Cardiac fibroblast (primary cell): ENCODE measurements around the gene LPO.

ENCODE experiments used
- DNase-seq, 2 donors: peaks; one replicate each; pipeline versions ENCODE4 v3.0.0 to v3.0.0-alpha.2; 2010; ENCODE audit warnings: low read depth in 2 of 2
- H3K4me3 ChIP-seq, 2 donors: replicated peaks in 1 of 2; 1 replicate in 1 of 2; 2 replicates in 1 of 2; pipeline ENCODE4 v1.5.1; 2011; ENCODE audit warnings: low read depth in 2 of 2, low read length in 2 of 2, mild to moderate bottlenecking in 2 of 2, moderate library complexity in 1 of 2
- TF ChIP-seq, protein P1 (sequence below): IDR thresholded peaks from one replicate; pipeline ENCODE4 v1.5.1; 2011; ENCODE audit warnings: low read depth, mild to moderate bottlenecking, low read length, inconsistent platforms

The LPO gene

DNA sequence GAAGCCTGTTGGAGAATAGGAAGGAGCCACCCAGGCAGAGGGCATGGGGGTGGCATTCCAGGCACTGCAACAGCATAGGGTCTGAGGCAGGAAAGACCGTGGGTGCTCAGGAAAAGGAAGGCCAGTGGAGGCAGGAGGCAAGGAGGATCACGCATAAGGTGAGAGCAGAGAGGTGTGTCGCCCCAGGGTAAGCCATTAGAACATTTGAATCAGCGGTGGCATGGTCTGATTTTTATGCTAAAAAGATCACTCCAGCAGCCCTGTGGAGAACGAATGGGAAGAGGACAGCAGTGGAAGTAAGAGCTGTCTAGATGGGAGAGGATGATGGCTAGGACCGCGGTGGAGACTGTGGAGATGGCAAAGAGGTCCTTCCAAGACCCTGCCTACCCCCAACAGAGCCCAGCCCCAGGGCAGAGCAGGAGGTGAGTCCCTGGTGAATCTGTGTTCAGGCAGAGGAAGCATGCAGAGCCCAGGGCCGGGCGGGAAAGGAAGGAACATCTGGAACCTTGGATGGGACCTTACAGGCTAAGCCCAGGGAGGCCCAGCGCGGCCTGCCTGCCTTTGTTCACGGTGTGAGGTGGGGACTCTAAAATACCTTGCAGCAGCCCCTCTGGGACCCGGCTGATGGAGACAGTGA is 7.8 kb downstream of the LPO start:
- no peak overlapping the region for H3K4me3 ChIP-seq
- DNase-seq = no peak
- TF ChIP-seq, protein P1, sequence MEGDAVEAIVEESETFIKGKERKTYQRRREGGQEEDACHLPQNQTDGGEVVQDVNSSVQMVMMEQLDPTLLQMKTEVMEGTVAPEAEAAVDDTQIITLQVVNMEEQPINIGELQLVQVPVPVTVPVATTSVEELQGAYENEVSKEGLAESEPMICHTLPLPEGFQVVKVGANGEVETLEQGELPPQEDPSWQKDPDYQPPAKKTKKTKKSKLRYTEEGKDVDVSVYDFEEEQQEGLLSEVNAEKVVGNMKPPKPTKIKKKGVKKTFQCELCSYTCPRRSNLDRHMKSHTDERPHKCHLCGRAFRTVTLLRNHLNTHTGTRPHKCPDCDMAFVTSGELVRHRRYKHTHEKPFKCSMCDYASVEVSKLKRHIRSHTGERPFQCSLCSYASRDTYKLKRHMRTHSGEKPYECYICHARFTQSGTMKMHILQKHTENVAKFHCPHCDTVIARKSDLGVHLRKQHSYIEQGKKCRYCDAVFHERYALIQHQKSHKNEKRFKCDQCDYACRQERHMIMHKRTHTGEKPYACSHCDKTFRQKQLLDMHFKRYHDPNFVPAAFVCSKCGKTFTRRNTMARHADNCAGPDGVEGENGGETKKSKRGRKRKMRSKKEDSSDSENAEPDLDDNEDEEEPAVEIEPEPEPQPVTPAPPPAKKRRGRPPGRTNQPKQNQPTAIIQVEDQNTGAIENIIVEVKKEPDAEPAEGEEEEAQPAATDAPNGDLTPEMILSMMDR = no peak

DNA sequence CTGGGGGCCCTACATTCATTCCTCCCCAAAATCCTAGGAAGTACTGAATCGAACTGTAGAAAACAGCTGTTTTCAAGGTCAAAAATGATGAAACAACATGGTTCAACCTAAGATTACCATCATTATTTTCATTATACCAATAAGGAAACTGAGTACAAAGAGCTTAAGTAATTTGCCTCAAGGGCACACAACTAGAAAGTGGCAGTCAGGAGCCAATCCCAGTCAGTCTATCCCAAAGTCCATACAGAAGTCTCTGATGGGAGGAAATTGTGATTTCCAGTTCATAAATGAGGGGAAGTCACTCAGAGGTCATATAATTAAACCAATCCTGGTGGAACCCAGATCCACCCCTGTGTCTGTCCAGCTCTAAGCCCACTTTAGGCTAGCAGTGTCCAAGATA is 8.4 kb downstream of the LPO start:
- H3K4me3 ChIP-seq = no peak overlapping the region
- no peak for DNase-seq
- TF ChIP-seq, protein P1 = no peak

DNA sequence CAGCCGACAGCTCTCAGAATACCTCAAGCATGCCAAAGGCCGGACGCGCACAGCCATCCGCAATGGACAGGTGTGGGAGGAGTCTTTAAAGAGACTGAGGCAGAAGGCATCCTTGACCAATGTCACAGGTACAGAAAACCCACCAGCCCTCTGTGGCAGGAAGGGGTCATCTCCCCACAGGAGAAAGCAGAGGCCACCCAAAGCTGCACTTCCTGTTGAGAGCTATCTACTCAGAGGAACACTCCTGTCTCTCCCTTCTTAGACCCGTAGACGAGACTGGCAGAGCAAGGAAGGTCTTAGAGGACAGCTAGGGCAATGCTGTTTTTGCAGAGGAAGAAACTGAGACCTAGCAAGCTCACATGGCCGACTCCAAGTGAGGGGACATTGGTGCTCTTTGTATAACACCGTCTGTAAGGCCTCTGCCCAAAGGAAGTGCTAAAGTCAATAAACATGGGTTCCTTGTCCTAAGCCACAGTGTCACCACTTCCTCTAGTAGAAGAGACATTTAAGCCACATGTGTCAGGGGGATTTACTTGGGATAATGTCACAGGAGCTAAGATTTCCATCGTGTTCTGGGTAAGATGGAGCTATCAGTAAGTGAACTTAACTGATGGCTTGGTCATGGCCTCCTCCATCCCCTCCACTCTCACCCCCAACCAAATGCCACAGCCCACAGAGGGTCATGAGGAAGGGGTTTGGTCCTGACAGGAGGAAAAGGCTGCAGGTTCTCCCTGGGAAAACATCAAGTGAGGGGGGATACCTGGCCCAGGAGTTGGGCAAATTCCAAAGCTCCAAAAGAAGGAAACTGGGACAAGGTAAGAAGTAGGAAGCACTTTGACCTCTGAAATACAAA is 9.4 kb downstream of the LPO start:
- no peak for DNase-seq
- H3K4me3 ChIP-seq = no peak overlapping the region
- TF ChIP-seq, protein P1 = no peak

DNA sequence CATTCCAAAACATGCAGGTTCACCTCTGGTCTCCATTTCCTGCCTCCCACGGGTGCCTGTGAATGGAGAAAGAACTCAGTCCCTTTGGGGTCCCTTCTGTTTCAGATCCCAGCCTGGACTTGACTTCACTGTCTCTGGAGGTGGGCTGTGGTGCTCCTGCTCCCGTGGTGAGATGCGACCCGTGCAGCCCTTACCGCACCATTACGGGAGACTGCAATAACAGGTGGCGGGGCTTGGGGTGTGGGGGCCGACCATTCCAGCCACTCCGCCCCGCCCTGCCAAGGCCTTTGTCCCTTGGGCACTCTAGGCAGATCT is 10.5 kb downstream of the LPO start:
- TF ChIP-seq, protein P1 = no peak
- H3K4me3 ChIP-seq = peak overlapping the region; percentile 37 to 53
- DNase-seq = no peak

DNA sequence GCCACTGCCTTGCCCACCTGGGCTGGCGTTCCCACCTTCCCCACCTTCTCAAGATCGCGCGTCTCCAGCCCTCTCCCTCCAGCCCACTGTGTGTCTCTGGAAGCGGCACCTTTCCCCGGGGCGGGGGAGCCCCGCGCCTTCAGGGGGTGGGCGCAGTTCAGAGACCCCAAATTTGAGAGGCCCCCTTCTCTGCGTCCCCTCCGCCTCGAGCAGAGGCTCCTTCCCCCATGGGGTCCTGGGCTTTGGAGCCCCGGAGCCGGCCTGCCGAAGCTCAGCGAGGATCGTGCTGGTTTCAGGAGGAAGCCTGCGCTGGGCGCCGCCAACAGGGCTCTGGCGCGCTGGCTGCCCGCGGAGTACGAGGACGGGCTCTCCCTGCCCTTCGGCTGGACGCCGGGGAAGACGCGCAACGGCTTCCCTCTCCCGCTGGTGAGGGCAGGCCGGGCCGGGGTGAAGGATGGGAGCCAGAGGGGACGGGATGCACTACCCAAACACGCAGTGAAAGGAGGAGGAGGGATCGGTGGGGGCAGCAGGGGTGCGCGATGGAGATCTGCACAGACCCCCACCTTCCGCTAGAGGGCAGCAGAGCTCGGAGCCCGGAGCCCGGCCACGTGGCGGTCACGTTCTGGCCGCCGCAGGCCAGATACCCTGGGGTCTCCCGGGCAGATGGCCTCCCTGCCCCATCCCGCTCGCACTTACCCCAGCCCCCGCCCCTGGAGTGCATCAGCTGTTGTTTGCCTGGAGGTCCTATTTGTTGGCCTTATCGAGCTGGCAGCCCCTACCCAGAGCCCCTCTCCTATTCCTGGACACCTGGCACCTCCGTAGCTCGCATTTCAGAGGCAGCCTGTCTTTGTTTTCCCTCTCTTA is 11.1 kb downstream of the LPO start:
- H3K4me3 ChIP-seq = peak overlapping the region; percentile 37 to 53
- DNase-seq = peak; percentile 51 to 57
- TF ChIP-seq, protein P1 = peak; percentile 90

DNA sequence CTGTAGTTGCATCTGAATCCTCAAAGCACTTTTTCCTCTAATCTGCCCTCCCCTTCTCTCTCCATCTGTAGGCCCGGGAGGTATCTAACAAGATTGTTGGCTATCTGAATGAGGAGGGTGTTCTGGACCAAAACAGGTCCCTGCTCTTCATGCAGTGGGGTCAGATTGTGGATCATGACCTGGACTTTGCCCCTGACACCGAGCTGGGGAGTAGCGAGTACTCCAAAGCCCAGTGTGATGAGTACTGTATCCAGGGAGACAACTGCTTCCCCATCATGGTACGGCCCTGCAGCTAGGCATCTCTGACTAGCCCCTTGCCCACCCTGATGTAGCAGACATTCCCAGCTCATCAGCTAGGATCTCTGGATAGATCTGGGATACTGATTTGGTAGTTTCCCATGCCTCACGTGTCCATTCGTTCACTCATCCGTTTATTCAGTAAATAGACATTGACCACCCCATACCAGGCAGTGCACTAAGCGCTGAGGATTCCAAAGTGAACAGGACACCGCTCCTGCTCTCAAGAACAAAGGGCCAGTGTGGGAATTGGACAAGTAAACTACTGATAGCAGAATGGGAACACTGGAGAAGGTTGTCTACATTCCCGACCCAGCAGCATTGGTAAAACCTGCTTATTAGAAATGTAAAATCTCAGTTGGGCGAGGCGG is 12.1 kb downstream of the LPO start:
- DNase-seq = no peak
- H3K4me3 ChIP-seq = no peak overlapping the region
- TF ChIP-seq, protein P1 = no peak
